Fibroblast of the aortic adventitia (primary cell): ENCODE data around the gene MVB12A. TPM values are rescaled to one million over a fixed set of nuclear protein-coding genes. Genes with fewer than 3 reads are reported as not detected.

Experiments
- DNase-seq: peaks from one replicate; pipeline ENCODE4 v3.0.0-alpha.2; 2010; ENCODE audit warnings: low read depth
- H3K4me3 ChIP-seq: 2 replicates; pipeline ENCODE4 v1.5.1; 2011; ENCODE audit warnings: low read depth, mild to moderate bottlenecking, control low read depth, low read length, moderate library complexity
- CTCF ChIP-seq: IDR thresholded peaks from 2 replicates; pipeline ENCODE4 v1.5.1; 2011; ENCODE audit warnings: mild to moderate bottlenecking, low read length, control low read depth, inconsistent platforms; ENCODE audit not compliant: insufficient read depth
- total RNA-seq: library from RNA; depleted of rRNA; stranded (reverse); fragments of >200 nt; gene quantifications from 2 replicates; pipeline ENCODE4 v1.2.3, GENCODE V29; 2012; ENCODE audit warnings: low replicate concordance

The MVB12A gene
- total RNA-seq, 1 donor, result 47.5 TPM

- TF ChIP-seq CTCF, result no peak
- no peak for DNase-seq
- H3K4me3 ChIP-seq, result no peak overlapping the region
Observed at GRCh38 chr19:17466487-17466850, 46.6 kb downstream of the MVB12A start.

GRCh38 chr19:17467471-17468301 is 47.8 kb downstream of the MVB12A start:
- TF ChIP-seq CTCF, result no peak
- DNase-seq, result no peak
- H3K4me3 ChIP-seq, result no peak overlapping the region

GRCh38 chr19:17468302-17469091 is 48.6 kb downstream of the MVB12A start:
- TF ChIP-seq CTCF, result no peak
- DNase-seq, result peak; percentile 47
- H3K4me3 ChIP-seq, result peak overlapping the region; percentile 59

GRCh38 chr19:17469092-17469480 is 49.2 kb downstream of the MVB12A start:
- no peak for DNase-seq
- H3K4me3 ChIP-seq, result peak overlapping the region; percentile 59
- TF ChIP-seq CTCF, result no peak

GRCh38 chr19:17469481-17470067 is 49.7 kb downstream of the MVB12A start:
- no peak for TF ChIP-seq CTCF
- peak; percentile 97 for DNase-seq

GRCh38 chr19:17470068-17470841 is 50.4 kb downstream of the MVB12A start, which contains the start of gene SLC27A1:
Gene SLC27A1, plus strand, starts transcription at chr19:17470524. Its CDS starts 17 bp downstream, at chr19:17470541.
- TF ChIP-seq CTCF, result no peak
- H3K4me3 ChIP-seq, result peak within 1 kb of the TSS; percentile 83
- DNase-seq, result peak; percentile 98

More at GRCh38 chr19:17469481-17470067, 49.7 kb downstream of the MVB12A start:
- H3K4me3 ChIP-seq, result peak overlapping the region; percentile 77
